ENCODE measurements around the gene NXPH1. TPM values are rescaled to one million over a fixed set of nuclear protein-coding genes. Genes with fewer than 3 reads are reported as not detected.

NXPH1 gene
- total RNA-seq, 1 donor from 2014 or later = not detected

DNA sequence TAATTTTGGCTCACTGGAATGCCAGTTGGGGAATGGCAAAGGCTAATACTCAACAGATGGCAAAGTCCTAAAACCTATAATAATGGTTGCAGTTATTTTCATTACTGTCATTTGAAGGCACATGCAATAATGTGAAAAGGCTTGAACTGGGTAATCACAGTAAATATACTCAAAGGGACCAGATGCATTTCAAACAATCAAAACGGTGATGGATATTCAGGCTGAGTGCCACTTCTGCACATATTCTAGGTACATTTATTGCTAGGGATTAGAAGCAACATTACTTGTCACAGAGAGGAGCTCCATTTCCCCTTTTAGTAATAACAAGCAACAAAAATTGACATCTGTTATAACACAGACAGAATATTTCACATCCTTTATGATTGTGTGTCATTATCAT lies 171.8 kb downstream of the NXPH1 start:
- no peak for DNase-seq (ENCODE audit: low read depth)
- no peak overlapping the region for H3K4me3 ChIP-seq (ENCODE audit: low read depth, low read length)
- TF ChIP-seq, protein P1, sequence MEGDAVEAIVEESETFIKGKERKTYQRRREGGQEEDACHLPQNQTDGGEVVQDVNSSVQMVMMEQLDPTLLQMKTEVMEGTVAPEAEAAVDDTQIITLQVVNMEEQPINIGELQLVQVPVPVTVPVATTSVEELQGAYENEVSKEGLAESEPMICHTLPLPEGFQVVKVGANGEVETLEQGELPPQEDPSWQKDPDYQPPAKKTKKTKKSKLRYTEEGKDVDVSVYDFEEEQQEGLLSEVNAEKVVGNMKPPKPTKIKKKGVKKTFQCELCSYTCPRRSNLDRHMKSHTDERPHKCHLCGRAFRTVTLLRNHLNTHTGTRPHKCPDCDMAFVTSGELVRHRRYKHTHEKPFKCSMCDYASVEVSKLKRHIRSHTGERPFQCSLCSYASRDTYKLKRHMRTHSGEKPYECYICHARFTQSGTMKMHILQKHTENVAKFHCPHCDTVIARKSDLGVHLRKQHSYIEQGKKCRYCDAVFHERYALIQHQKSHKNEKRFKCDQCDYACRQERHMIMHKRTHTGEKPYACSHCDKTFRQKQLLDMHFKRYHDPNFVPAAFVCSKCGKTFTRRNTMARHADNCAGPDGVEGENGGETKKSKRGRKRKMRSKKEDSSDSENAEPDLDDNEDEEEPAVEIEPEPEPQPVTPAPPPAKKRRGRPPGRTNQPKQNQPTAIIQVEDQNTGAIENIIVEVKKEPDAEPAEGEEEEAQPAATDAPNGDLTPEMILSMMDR (conservative IDR thresholded peaks at IDR 0.05; ENCODE audit: low read depth, low read length) = no peak

DNA sequence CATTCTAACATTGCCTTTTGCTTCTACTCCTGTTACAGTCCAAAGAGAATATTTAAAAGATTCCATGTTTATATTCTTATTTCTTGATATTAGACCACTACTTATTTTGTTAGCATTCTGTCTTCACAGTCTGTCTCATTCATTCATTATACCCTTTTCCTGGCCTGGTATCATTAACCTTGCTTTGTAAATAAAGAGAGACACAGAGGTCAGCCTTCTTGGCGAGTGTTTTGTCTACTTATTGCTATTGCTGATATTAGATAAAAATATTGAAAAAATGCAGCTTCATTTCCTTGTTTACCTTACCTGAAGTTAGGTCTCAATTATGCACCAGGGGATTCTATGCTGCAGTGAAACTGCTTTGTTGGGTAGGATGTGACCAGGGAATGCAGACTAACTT lies 179.2 kb downstream of the NXPH1 start:
- TF ChIP-seq, protein P1 (conservative IDR thresholded peaks at IDR 0.05; ENCODE audit: low read depth, low read length) = no peak
- no peak for DNase-seq (ENCODE audit: low read depth)
- H3K4me3 ChIP-seq (ENCODE audit: low read depth, low read length) = no peak overlapping the region

DNA sequence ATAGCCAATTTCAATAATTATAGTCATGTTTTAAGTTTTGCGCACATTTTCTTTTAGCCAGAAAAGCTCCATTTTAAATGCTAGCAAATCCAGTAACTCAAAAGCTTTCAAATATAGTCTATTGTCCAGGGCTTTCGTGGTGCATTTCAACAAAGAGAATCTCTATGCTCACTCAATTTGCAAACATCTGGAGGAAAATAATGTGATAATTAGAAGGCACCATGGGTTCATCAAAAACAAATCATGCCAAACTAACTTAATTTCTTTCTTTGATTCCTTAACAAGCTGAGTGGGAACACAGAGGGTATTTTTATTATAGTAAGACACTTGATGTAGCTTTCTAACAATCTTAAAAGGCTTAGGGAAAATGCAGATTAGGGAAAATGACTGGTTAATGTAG lies 179.8 kb downstream of the NXPH1 start:
- H3K4me3 ChIP-seq (ENCODE audit: low read depth, low read length) = no peak overlapping the region
- TF ChIP-seq, protein P1 (conservative IDR thresholded peaks at IDR 0.05; ENCODE audit: low read depth, low read length) = no peak
- DNase-seq (ENCODE audit: low read depth) = no peak

DNA sequence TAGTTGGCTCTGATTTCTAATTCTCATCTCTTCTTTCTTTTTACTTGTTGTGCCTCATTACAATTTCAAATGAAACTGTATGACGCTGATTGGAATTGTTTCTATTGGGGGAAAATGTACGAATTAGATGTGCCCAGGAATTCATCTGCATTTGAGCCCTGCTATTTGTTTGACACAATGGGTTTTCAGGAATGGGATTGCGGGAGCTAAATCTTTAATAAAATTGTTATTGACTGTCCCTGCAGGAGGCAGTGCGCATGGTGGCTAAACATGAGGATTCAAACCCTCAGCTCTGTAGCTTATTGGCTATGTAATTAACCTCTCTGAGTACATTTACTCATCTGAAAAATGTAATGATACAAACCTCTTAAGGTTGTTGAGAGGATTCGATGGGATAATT lies 181.6 kb downstream of the NXPH1 start:
- TF ChIP-seq, protein P1 (conservative IDR thresholded peaks at IDR 0.05; ENCODE audit: low read depth, low read length) = no peak
- DNase-seq (ENCODE audit: low read depth) = no peak
- no peak overlapping the region for H3K4me3 ChIP-seq (ENCODE audit: low read depth, low read length)

DNA sequence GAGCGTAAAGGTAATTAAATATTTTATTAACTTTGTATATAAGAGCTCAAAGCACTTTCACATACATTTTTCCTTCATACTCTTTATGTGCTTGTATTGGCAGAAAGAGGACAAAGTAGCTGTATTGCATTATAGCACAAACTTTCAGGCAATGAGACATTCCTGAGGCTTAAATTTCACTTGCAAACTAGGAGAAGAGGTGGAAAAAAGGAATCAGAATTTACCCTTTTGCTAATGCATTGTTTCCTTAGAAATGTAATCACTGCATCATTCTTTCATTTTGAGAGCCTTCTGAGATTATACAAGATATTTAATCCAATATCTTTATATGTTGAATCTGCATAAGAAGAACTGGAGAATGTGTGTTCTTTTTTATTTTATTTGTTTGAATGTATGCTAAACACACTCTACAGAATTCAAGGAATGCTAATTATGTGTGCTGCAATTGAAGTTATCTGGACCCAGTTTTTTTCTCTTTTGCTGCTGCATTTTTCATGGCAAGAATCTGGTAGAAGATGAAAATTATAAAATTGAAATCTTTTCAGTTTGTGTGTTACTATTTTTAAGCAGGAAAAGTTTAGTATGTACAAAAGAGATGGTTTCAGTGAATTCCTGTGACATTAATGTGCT lies 185.1 kb downstream of the NXPH1 start:
- TF ChIP-seq, protein P1 (conservative IDR thresholded peaks at IDR 0.05; ENCODE audit: low read depth, low read length) = no peak
- no peak overlapping the region for H3K4me3 ChIP-seq (ENCODE audit: low read depth, low read length)
- DNase-seq (ENCODE audit: low read depth) = no peak

DNA sequence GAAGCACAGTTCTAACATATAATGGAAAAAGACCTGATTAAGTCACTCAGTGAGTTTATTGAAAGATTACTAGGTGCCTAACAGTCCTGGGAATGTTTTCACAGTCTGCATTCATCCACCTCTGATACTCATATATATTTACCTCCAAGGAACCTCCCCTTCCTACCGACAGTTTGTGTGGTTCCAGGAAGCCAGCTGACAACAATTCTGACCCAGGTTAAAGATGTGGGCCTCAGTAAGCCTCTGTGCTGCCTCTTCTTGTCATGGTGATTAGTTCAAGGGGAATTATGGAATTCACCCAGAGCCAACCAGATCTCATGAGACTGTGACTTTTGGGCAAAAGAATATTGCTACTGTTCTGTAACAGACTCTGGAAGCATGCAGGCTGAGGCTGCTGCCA lies 186.8 kb downstream of the NXPH1 start:
- TF ChIP-seq, protein P1 (conservative IDR thresholded peaks at IDR 0.05; ENCODE audit: low read depth, low read length) = no peak
- H3K4me3 ChIP-seq (ENCODE audit: low read depth, low read length) = no peak overlapping the region
- no peak for DNase-seq (ENCODE audit: low read depth)

DNA sequence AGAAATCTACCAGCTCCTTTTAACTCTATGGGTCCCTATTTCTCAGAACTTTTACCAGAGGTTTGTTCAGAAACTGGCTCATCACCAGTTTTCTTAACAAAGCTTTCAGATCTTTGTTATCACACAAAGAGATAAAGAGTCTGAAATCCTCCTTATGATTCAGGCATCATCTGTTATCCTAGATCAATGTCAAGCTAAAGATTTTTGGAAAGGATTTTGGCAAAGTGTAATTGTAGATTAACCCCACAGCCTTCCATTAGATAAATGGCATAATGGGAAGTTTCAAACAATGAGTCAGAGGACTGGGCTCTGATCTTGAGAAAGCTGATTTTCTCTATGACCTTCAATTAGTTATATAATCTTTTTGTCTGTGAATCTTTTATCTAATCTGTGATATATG lies 192.2 kb downstream of the NXPH1 start:
- TF ChIP-seq, protein P1 (conservative IDR thresholded peaks at IDR 0.05; ENCODE audit: low read depth, low read length) = no peak
- no peak for DNase-seq (ENCODE audit: low read depth)

More for the DNA sequence above, 192.2 kb downstream of the NXPH1 start:
- H3K4me3 ChIP-seq (ENCODE audit: low read depth, low read length) = no peak overlapping the region

All from epithelial cell of proximal tubule (primary cell).